ENCODE data around the gene ASS1.

ASS1 gene

GRCh38 chr9:130530938-130531337 is 86.2 kb downstream of the ASS1 start:
- Histone ChIP-seq H3K4ac (ENCODE audit: low read depth in 1 of 2, low read length in 2 of 2) (no peak overlapping the region), H3K4me2 (ENCODE audit: low read length, poor library complexity, severe bottlenecking) (no peak overlapping the region), H2AK5ac (ENCODE audit: low read length, severe bottlenecking) (no peak overlapping the region), H3K18ac (ENCODE audit: low read depth in 1 of 2, low read length in 2 of 2) (no peak overlapping the region), H3K27me3 (ENCODE audit: control insufficient read depth in 1 of 2, insufficient read depth in 1 of 2, low read length in 2 of 2) (peaks cover 39 to 53% of the 10 kb centered on the region in 2 experiments), H3K9me3 (ENCODE audit: control insufficient read depth, low read length) (no peaks in the 10 kb centered on the region), H2BK15ac (ENCODE audit: low read depth, poor library complexity, severe bottlenecking) (no peak overlapping the region), H3K27ac (ENCODE audit: low read length, poor library complexity, severe bottlenecking) (no peak overlapping the region), H3K4me3 (ENCODE audit: insufficient read depth in 1 of 2, low read depth in 1 of 2, low read length in 2 of 2) (no peak overlapping the region), H4K91ac (ENCODE audit: low read length) (no peak overlapping the region), H3K79me1 (replicated peaks; ENCODE audit: low read length, poor library complexity, severe bottlenecking) (no peaks in the 10 kb centered on the region), H2BK120ac (ENCODE audit: low read depth, low read length) (no peak overlapping the region), H3K23ac (ENCODE audit: low read length in 2 of 2) (no peak overlapping the region), H3K4me1 (ENCODE audit: control insufficient read depth, insufficient read depth, low read depth, low read length) (peaks cover 1% of the 10 kb centered on the region), H2BK5ac (ENCODE audit: low read depth, low read length, poor library complexity, severe bottlenecking) (no peak overlapping the region), H4K8ac (ENCODE audit: low read length) (no peak overlapping the region), H3K9ac (ENCODE audit: low read length) (no peak overlapping the region), H2AFZ (ENCODE audit: low read depth, low read length) (no peak overlapping the region), H3K36me3 (ENCODE audit: control insufficient read depth in 1 of 2, insufficient read depth in 2 of 2, low read depth in 1 of 2, low read length in 2 of 2) (peaks cover 0 to 2% of the 10 kb centered on the region in 2 experiments), H3K14ac (ENCODE audit: low read length in 2 of 2) (no peak overlapping the region), H2BK12ac (ENCODE audit: low read length in 2 of 2) (no peak overlapping the region)
- whole genome bisulfite sequencing: 89% methylated on average over 8 of the region's 9 CpGs
- no peak for DNase-seq

- no peak overlapping the region for H3K4me2 ChIP-seq (ENCODE audit: low read length, poor library complexity, severe bottlenecking)
- WGBS: 94% methylated on average over 6 of the region's 8 CpGs
- H2BK120ac ChIP-seq (ENCODE audit: low read depth, low read length): no peak overlapping the region
Measured at GRCh38 chr9:130531670-130532069, 86.9 kb downstream of the ASS1 start.

GRCh38 chr9:130532426-130533080 is 87.8 kb downstream of the ASS1 start:
- Histone ChIP-seq H4K8ac (ENCODE audit: low read length) (no peak overlapping the region), H3K14ac (ENCODE audit: low read length in 2 of 2) (no peak overlapping the region), H3K27me3 (ENCODE audit: control insufficient read depth in 1 of 2, insufficient read depth in 1 of 2, low read length in 2 of 2) (peaks cover 44 to 53% of the 10 kb centered on the region in 2 experiments), H3K18ac (ENCODE audit: low read depth in 1 of 2, low read length in 2 of 2) (no peak overlapping the region), H3K4me1 (ENCODE audit: control insufficient read depth, insufficient read depth, low read depth, low read length) (no peaks in the 10 kb centered on the region), H3K36me3 (ENCODE audit: control insufficient read depth in 1 of 2, insufficient read depth in 2 of 2, low read depth in 1 of 2, low read length in 2 of 2) (peaks cover 0 to 2% of the 10 kb centered on the region in 2 experiments), H4K91ac (ENCODE audit: low read length) (no peak overlapping the region), H2BK15ac (ENCODE audit: low read depth, poor library complexity, severe bottlenecking) (no peak overlapping the region), H3K9me3 (ENCODE audit: control insufficient read depth, low read length) (no peaks in the 10 kb centered on the region), H2BK120ac (ENCODE audit: low read depth, low read length) (no peak overlapping the region), H3K79me1 (replicated peaks; ENCODE audit: low read length, poor library complexity, severe bottlenecking) (no peaks in the 10 kb centered on the region), H3K4ac (ENCODE audit: low read depth in 1 of 2, low read length in 2 of 2) (no peak overlapping the region), H2AK5ac (ENCODE audit: low read length, severe bottlenecking) (no peak overlapping the region), H2AFZ (ENCODE audit: low read depth, low read length) (no peak overlapping the region), H3K23ac (ENCODE audit: low read length in 2 of 2) (no peak overlapping the region), H3K4me3 (ENCODE audit: insufficient read depth in 1 of 2, low read depth in 1 of 2, low read length in 2 of 2) (no peak overlapping the region), H3K4me2 (ENCODE audit: low read length, poor library complexity, severe bottlenecking) (no peak overlapping the region), H3K27ac (ENCODE audit: low read length, poor library complexity, severe bottlenecking) (no peak overlapping the region), H3K9ac (ENCODE audit: low read length) (no peak overlapping the region), H2BK5ac (ENCODE audit: low read depth, low read length, poor library complexity, severe bottlenecking) (no peak overlapping the region), H2BK12ac (ENCODE audit: low read length in 2 of 2) (no peak overlapping the region)
- WGBS: 71% methylated on average over 10 of the region's 10 CpGs
- DNase-seq: no peak

More at GRCh38 chr9:130531670-130532069, 86.9 kb downstream of the ASS1 start:
- no peak for DNase-seq
- Histone ChIP-seq H3K27me3 (ENCODE audit: control insufficient read depth in 1 of 2, insufficient read depth in 1 of 2, low read length in 2 of 2) (peaks cover 39 to 53% of the 10 kb centered on the region in 2 experiments), H3K4me3 (ENCODE audit: insufficient read depth in 1 of 2, low read depth in 1 of 2, low read length in 2 of 2) (no peak overlapping the region), H3K14ac (ENCODE audit: low read length in 2 of 2) (no peak overlapping the region), H2AFZ (ENCODE audit: low read depth, low read length) (no peak overlapping the region), H3K18ac (ENCODE audit: low read depth in 1 of 2, low read length in 2 of 2) (no peak overlapping the region), H2BK5ac (ENCODE audit: low read depth, low read length, poor library complexity, severe bottlenecking) (no peak overlapping the region), H2BK15ac (ENCODE audit: low read depth, poor library complexity, severe bottlenecking) (no peak overlapping the region), H3K36me3 (ENCODE audit: control insufficient read depth in 1 of 2, insufficient read depth in 2 of 2, low read depth in 1 of 2, low read length in 2 of 2) (peaks cover 0 to 2% of the 10 kb centered on the region in 2 experiments), H3K79me1 (replicated peaks; ENCODE audit: low read length, poor library complexity, severe bottlenecking) (no peaks in the 10 kb centered on the region), H2BK12ac (ENCODE audit: low read length in 2 of 2) (no peak overlapping the region), H3K27ac (ENCODE audit: low read length, poor library complexity, severe bottlenecking) (no peak overlapping the region), H3K23ac (ENCODE audit: low read length in 2 of 2) (no peak overlapping the region), H3K4me1 (ENCODE audit: control insufficient read depth, insufficient read depth, low read depth, low read length) (peaks cover 1% of the 10 kb centered on the region), H4K8ac (ENCODE audit: low read length) (no peak overlapping the region), H2AK5ac (ENCODE audit: low read length, severe bottlenecking) (no peak overlapping the region), H4K91ac (ENCODE audit: low read length) (no peak overlapping the region), H3K9ac (ENCODE audit: low read length) (no peak overlapping the region), H3K4ac (ENCODE audit: low read depth in 1 of 2, low read length in 2 of 2) (no peak overlapping the region), H3K9me3 (ENCODE audit: control insufficient read depth, low read length) (no peaks in the 10 kb centered on the region)

GRCh38 chr9:130535818-130536521 is 91.2 kb downstream of the ASS1 start:
- Histone ChIP-seq H2BK15ac (ENCODE audit: low read depth, poor library complexity, severe bottlenecking) (no peak overlapping the region), H2BK5ac (ENCODE audit: low read depth, low read length, poor library complexity, severe bottlenecking) (no peak overlapping the region), H3K14ac (ENCODE audit: low read length in 2 of 2) (no peak overlapping the region), H3K9me3 (ENCODE audit: control insufficient read depth, low read length) (no peaks in the 10 kb centered on the region), H2AFZ (ENCODE audit: low read depth, low read length) (no peak overlapping the region), H2BK12ac (ENCODE audit: low read length in 2 of 2) (no peak overlapping the region), H3K4ac (ENCODE audit: low read depth in 1 of 2, low read length in 2 of 2) (no peak overlapping the region), H3K4me3 (ENCODE audit: insufficient read depth in 1 of 2, low read depth in 1 of 2, low read length in 2 of 2) (peak overlapping the region in 1 of 2 experiments; percentile 48), H4K8ac (ENCODE audit: low read length) (no peak overlapping the region), H2BK120ac (ENCODE audit: low read depth, low read length) (no peak overlapping the region), H4K91ac (ENCODE audit: low read length) (no peak overlapping the region), H2AK5ac (ENCODE audit: low read length, severe bottlenecking) (no peak overlapping the region), H3K4me2 (ENCODE audit: low read length, poor library complexity, severe bottlenecking) (no peak overlapping the region), H3K23ac (ENCODE audit: low read length in 2 of 2) (peak overlapping the region in 1 of 2 experiments; percentile 54), H3K18ac (ENCODE audit: low read depth in 1 of 2, low read length in 2 of 2) (no peak overlapping the region), H3K27ac (ENCODE audit: low read length, poor library complexity, severe bottlenecking) (no peak overlapping the region), H3K4me1 (ENCODE audit: control insufficient read depth, insufficient read depth, low read depth, low read length) (no peaks in the 10 kb centered on the region), H3K27me3 (ENCODE audit: control insufficient read depth in 1 of 2, insufficient read depth in 1 of 2, low read length in 2 of 2) (peaks cover 32 to 63% of the 10 kb centered on the region in 2 experiments), H3K9ac (ENCODE audit: low read length) (peak overlapping the region; percentile 46), H3K79me1 (replicated peaks; ENCODE audit: low read length, poor library complexity, severe bottlenecking) (no peaks in the 10 kb centered on the region), H3K36me3 (ENCODE audit: control insufficient read depth in 1 of 2, insufficient read depth in 2 of 2, low read depth in 1 of 2, low read length in 2 of 2) (no peaks in the 10 kb centered on the region)
- WGBS: 20% methylated on average over 26 of the region's 28 CpGs
- peak; percentile 82 for DNase-seq
